ENCODE results near the gene XPC. TPM values are rescaled to one million over a fixed set of nuclear protein-coding genes. Genes with fewer than 3 reads are reported as not detected.

XPC gene
- total RNA-seq, 1 donor, result 54.4 TPM

- no peak for DNase-seq (ENCODE audit: low read depth)
- TF ChIP-seq CTCF (IDR thresholded peaks at IDR 0.05; ENCODE audit: insufficient read depth, low read depth, low read length), result no peak
These were observed 34.8 kb upstream of the XPC start for GRCh38 chr3:14213066-14213774.

DNA sequence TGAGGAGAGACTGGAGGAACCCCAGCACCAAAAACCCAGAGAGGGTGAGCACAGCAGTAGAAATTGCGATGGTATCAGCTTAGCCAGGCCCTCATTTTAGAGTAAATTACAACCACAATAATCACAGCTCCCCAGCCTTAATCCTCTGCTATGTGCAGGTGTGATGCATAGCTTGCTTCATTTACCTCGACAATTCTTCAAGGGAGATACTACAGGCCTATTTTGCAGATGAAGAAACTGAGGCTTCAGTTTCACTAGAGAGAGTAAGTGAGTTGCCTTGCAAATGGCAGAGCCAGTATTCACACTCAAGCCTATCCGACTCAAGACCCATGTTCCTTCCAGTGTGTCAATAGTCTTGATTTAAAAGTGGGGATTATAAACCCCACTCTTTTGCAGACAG lies 33.6 kb upstream of the XPC start:
- DNase-seq (ENCODE audit: low read depth), result no peak
- no peak for TF ChIP-seq CTCF (IDR thresholded peaks at IDR 0.05; ENCODE audit: insufficient read depth, low read depth, low read length)
- no peak overlapping the region for H3K4me3 ChIP-seq (ENCODE audit: low read depth, low read length)

More at GRCh38 chr3:14213066-14213774, 34.8 kb upstream of the XPC start:
- no peak overlapping the region for H3K4me3 ChIP-seq (ENCODE audit: low read depth, low read length)

GRCh38 chr3:14211621-14212020 lies 33.2 kb upstream of the XPC start:
- no peak for DNase-seq (ENCODE audit: low read depth)
- no peak for TF ChIP-seq CTCF (IDR thresholded peaks at IDR 0.05; ENCODE audit: insufficient read depth, low read depth, low read length)
- H3K4me3 ChIP-seq (ENCODE audit: low read depth, low read length), result no peak overlapping the region

GRCh38 chr3:14210843-14211594 lies 32.6 kb upstream of the XPC start:
- peak; percentile 67 for DNase-seq (ENCODE audit: low read depth)
- TF ChIP-seq CTCF (IDR thresholded peaks at IDR 0.05; ENCODE audit: insufficient read depth, low read depth, low read length), result no peak
- H3K4me3 ChIP-seq (ENCODE audit: low read depth, low read length), result no peak overlapping the region

- no peak overlapping the region for H3K4me3 ChIP-seq (ENCODE audit: low read depth, low read length)
- DNase-seq (ENCODE audit: low read depth), result no peak
- no peak for TF ChIP-seq CTCF (IDR thresholded peaks at IDR 0.05; ENCODE audit: insufficient read depth, low read depth, low read length)
These were observed 31.9 kb upstream of the XPC start for GRCh38 chr3:14210290-14210688.

GRCh38 chr3:14209581-14210289 lies 31.3 kb upstream of the XPC start:
- peak; percentile 70 for DNase-seq (ENCODE audit: low read depth)
- no peak overlapping the region for H3K4me3 ChIP-seq (ENCODE audit: low read depth, low read length)
- TF ChIP-seq CTCF (IDR thresholded peaks at IDR 0.05; ENCODE audit: insufficient read depth, low read depth, low read length), result no peak
